SK-N-SH treated with all-trans-retinoic acid at 6 μM for 48 hours (cell line): ENCODE data around the gene SMIM24.

Experiments used
- ATAC-seq: fragments of 200-7000 bp; cut with Tn5 transposase; 3 replicates; pipeline ENCODE4 v1.9.1; 2020; ENCODE audit warnings: mild to moderate bottlenecking, moderate library complexity
- ARNTL ChIP-seq: fragments of 450-650 bp; formaldehyde crosslinking; IDR thresholded peaks from 2 replicates; pipeline ENCODE4 v1.5.0; 2020; ENCODE audit warnings: low read depth, mild to moderate bottlenecking, moderate library complexity, borderline replicate concordance
- BACH2 ChIP-seq: fragments of 250-450 bp; sonication (Bioruptor Pico); IDR thresholded peaks from 2 replicates; pipeline ENCODE4 v1.9.0; 2021; ENCODE audit warnings: mild to moderate bottlenecking, borderline replicate concordance
- CREB5 ChIP-seq: fragments of 250-450 bp; sonication (Bioruptor Pico); IDR thresholded peaks from 2 replicates; pipeline ENCODE4 v1.5.1; 2020; ENCODE audit warnings: low read depth, mild to moderate bottlenecking, moderate library complexity
- CSDC2 ChIP-seq: fragments of 250-450 bp; sonication (Bioruptor Pico); IDR thresholded peaks from 2 replicates; pipeline ENCODE4 v1.5.0; 2020; ENCODE audit warnings: mild to moderate bottlenecking, moderate library complexity
- CSRNP3 ChIP-seq: fragments of 250-450 bp; sonication (Bioruptor Pico); IDR thresholded peaks from 2 replicates; pipeline ENCODE4 v1.5.1; 2021; ENCODE audit warnings: mild to moderate bottlenecking, moderate library complexity
- GLIS3 ChIP-seq: fragments of 250-450 bp; sonication (Bioruptor Pico); IDR thresholded peaks from 2 replicates; pipeline ENCODE4 v1.5.0; 2020; ENCODE audit warnings: mild to moderate bottlenecking, moderate library complexity
- ISL1 ChIP-seq: fragments of 250-450 bp; sonication (Bioruptor Pico); IDR thresholded peaks from 2 replicates; pipeline ENCODE4 v2.1.2; 2022; ENCODE audit warnings: mild to moderate bottlenecking, moderate library complexity
- OSR1 ChIP-seq: fragments of 250-450 bp; sonication (Bioruptor Pico); IDR thresholded peaks from 2 replicates; pipeline ENCODE4 v1.8.0; 2022; ENCODE audit warnings: moderate library complexity, mild to moderate bottlenecking, inconsistent platforms
- PATZ1 ChIP-seq: fragments of 250-450 bp; sonication (Bioruptor Pico); IDR thresholded peaks from 2 replicates; pipeline ENCODE4 v1.8.0; 2020; ENCODE audit warnings: mild to moderate bottlenecking, moderate library complexity, borderline replicate concordance
- POU6F1 ChIP-seq: fragments of 250-450 bp; sonication (Bioruptor Pico); IDR thresholded peaks from 2 replicates; pipeline ENCODE4 v1.8.0; 2021; ENCODE audit warnings: low read depth, mild to moderate bottlenecking, moderate library complexity, borderline replicate concordance
- PPARA ChIP-seq: fragments of 250-450 bp; sonication (Bioruptor Pico); IDR thresholded peaks from 2 replicates; pipeline ENCODE4 v1.5.0; 2020; ENCODE audit warnings: mild to moderate bottlenecking, borderline replicate concordance
- RARB ChIP-seq: fragments of 250-450 bp; sonication (Bioruptor Pico); IDR thresholded peaks from 2 replicates; pipeline ENCODE4 v1.8.0; 2021; ENCODE audit warnings: mild to moderate bottlenecking, moderate library complexity
- SNAI2 ChIP-seq: fragments of 250-450 bp; sonication (Bioruptor Pico); IDR thresholded peaks from 2 replicates; pipeline ENCODE4 v1.5.0; 2020; ENCODE audit warnings: mild to moderate bottlenecking, moderate library complexity
- TCF4 ChIP-seq: fragments of 250-450 bp; sonication (Bioruptor Pico); IDR thresholded peaks from 2 replicates; pipeline ENCODE4 v1.8.0; 2021; ENCODE audit warnings: mild to moderate bottlenecking, moderate library complexity, borderline replicate concordance
- TOX ChIP-seq: fragments of 250-450 bp; sonication (Bioruptor Pico); IDR thresholded peaks from 2 replicates; pipeline ENCODE4 v1.8.0; 2021; ENCODE audit warnings: mild to moderate bottlenecking, moderate library complexity, borderline replicate concordance
- TSHZ2 ChIP-seq: fragments of 250-450 bp; sonication (Bioruptor Pico); IDR thresholded peaks from 2 replicates; pipeline ENCODE4 v1.5.0; 2020; ENCODE audit warnings: mild to moderate bottlenecking, moderate library complexity
- ZC3H10 ChIP-seq: fragments of 250-450 bp; sonication (Bioruptor Pico); IDR thresholded peaks from 2 replicates; pipeline ENCODE4 v1.5.1; 2021; ENCODE audit warnings: mild to moderate bottlenecking, moderate library complexity
- ZFP3 ChIP-seq: fragments of 250-450 bp; sonication (Bioruptor Pico); IDR thresholded peaks from 2 replicates; pipeline ENCODE4 v1.5.0; 2020; ENCODE audit warnings: mild to moderate bottlenecking, moderate library complexity
- ZFP30 ChIP-seq: fragments of 450-650 bp; formaldehyde crosslinking; IDR thresholded peaks from 2 replicates; pipeline ENCODE4 v1.5.0; 2022; ENCODE audit warnings: mild to moderate bottlenecking, moderate library complexity
- ZNF565 ChIP-seq: fragments of 450-650 bp; formaldehyde crosslinking; conservative IDR thresholded peaks from 2 replicates; pipeline ENCODE4 v1.5.0; 2020; ENCODE audit warnings: low read depth, mild to moderate bottlenecking, moderate library complexity
- ZNF70 ChIP-seq: fragments of 450-650 bp; formaldehyde crosslinking; IDR thresholded peaks from 2 replicates; pipeline ENCODE4 v1.5.0; 2020; ENCODE audit warnings: mild to moderate bottlenecking, moderate library complexity

The SMIM24 gene

GRCh38 chr19:3494051-3494450 lies 13.7 kb upstream of the SMIM24 start:
- TF ChIP-seq ZNF565 (CRISPR knock-in tag) (no peak), CSDC2 (CRISPR knock-in tag) (no peak), PPARA (CRISPR knock-in tag) (no peak), TSHZ2 (no peak), ZC3H10 (CRISPR knock-in tag) (no peak), OSR1 (CRISPR knock-in tag) (no peak), PATZ1 (CRISPR knock-in tag) (no peak), ZFP3 (CRISPR knock-in tag) (no peak), RARB (CRISPR knock-in tag) (no peak), CREB5 (CRISPR knock-in tag) (no peak), SNAI2 (CRISPR knock-in tag) (no peak), ZNF70 (CRISPR knock-in tag) (no peak), POU6F1 (no peak), GLIS3 (CRISPR knock-in tag) (no peak), BACH2 (CRISPR knock-in tag) (no peak), ZFP30 (no peak), TOX (no peak), TCF4 (no peak), CSRNP3 (CRISPR knock-in tag) (no peak), ISL1 (CRISPR knock-in tag) (no peak)
- TF ChIP-seq, all 23 proteins: peak for 0
- peak; percentile 84 for ATAC-seq

GRCh38 chr19:3493651-3494050 lies 13.3 kb upstream of the SMIM24 start:
- ATAC-seq = no peak
- TF ChIP-seq ZNF70 (CRISPR knock-in tag) (no peak), GLIS3 (CRISPR knock-in tag) (no peak), TCF4 (no peak), CREB5 (CRISPR knock-in tag) (no peak), PATZ1 (CRISPR knock-in tag) (no peak), RARB (CRISPR knock-in tag) (no peak), ARNTL (CRISPR knock-in tag) (no peak), SNAI2 (CRISPR knock-in tag) (no peak), POU6F1 (no peak), ZC3H10 (CRISPR knock-in tag) (no peak)
